ENCODE measurements around the gene GPC3. TPM values are rescaled to one million over a fixed set of nuclear protein-coding genes. Genes with fewer than 3 reads are reported as not detected.

Gene GPC3
- total RNA-seq, 6 experiments from 2014 or later = 0.31 to 6.8 (median 1.8) TPM

- no peak for TF ChIP-seq POLR2A (IDR thresholded peaks at IDR 0.05)
- TF ChIP-seq, protein P1, sequence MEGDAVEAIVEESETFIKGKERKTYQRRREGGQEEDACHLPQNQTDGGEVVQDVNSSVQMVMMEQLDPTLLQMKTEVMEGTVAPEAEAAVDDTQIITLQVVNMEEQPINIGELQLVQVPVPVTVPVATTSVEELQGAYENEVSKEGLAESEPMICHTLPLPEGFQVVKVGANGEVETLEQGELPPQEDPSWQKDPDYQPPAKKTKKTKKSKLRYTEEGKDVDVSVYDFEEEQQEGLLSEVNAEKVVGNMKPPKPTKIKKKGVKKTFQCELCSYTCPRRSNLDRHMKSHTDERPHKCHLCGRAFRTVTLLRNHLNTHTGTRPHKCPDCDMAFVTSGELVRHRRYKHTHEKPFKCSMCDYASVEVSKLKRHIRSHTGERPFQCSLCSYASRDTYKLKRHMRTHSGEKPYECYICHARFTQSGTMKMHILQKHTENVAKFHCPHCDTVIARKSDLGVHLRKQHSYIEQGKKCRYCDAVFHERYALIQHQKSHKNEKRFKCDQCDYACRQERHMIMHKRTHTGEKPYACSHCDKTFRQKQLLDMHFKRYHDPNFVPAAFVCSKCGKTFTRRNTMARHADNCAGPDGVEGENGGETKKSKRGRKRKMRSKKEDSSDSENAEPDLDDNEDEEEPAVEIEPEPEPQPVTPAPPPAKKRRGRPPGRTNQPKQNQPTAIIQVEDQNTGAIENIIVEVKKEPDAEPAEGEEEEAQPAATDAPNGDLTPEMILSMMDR (IDR thresholded peaks at IDR 0.05) = no peak
- DNase-seq = no peak
- H3K36me3 ChIP-seq = no peaks in the 10 kb centered on the region
- H3K9me3 ChIP-seq = no peaks in the 10 kb centered on the region
- 47% methylated on average over 4 of the region's 4 CpGs for WGBS (ENCODE audit: insufficient coverage, low coverage, low lambda C conversion rate, missing lambda C conversion rate)
- H3K27ac ChIP-seq = no peak overlapping the region
- no peak overlapping the region for H3K4me3 ChIP-seq
- peaks cover 0 to 8% of the 10 kb centered on the region in 2 donors for H3K27me3 ChIP-seq
- H3K4me1 ChIP-seq = no peaks in the 10 kb centered on the region
- intact Hi-C loops (cut with DNase I) = no loop called here
- ATAC-seq = no peak
These were observed 384.3 kb downstream of the GPC3 start for GRCh38 chrX:133601116-133601515.

DNA sequence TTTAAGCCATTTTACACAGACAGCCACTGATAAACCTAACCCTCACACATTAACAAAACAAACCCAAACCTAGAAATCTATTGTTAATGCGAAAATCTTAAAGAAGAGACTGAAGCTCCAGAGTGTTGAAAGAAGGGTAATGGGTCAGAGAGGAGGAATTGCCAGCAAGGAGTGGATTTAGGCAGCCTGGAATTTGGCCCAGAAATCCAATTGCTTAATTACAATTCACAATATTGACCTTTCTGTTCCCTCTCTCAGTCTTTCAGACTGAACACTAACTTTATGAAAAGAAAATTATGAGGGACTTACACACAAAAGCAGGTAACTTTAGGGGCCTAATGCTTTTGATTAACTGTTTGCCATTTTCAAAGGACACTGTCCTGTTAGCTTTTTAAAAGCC lies 384.9 kb downstream of the GPC3 start:
- Histone ChIP-seq H3K27me3 (peaks cover 0 to 5% of the 10 kb centered on the region in 2 donors), H3K9me3 (no peaks in the 10 kb centered on the region), H3K36me3 (no peaks in the 10 kb centered on the region), H3K4me1 (no peaks in the 10 kb centered on the region), H3K27ac (no peak overlapping the region), H3K4me3 (no peak overlapping the region)
- no peak for TF ChIP-seq POLR2A (IDR thresholded peaks at IDR 0.05)
- TF ChIP-seq, protein P1 (IDR thresholded peaks at IDR 0.05) = no peak
- DNase-seq (no peak), ATAC-seq (no peak)
- WGBS (ENCODE audit: insufficient coverage, low coverage, low lambda C conversion rate, missing lambda C conversion rate) = 60% methylated on average over 1 of the region's 1 CpG
- intact Hi-C loops (cut with DNase I) = no loop called here

GRCh38 chrX:133598601-133599335 lies 386.6 kb downstream of the GPC3 start:
- TF ChIP-seq, protein P1 (IDR thresholded peaks at IDR 0.05) = no peak
- no peak for TF ChIP-seq POLR2A (IDR thresholded peaks at IDR 0.05)

GRCh38 chrX:133594156-133594555 lies 391.2 kb downstream of the GPC3 start:
- intact Hi-C loops (cut with DNase I) = no loop called here
- H3K27ac ChIP-seq = no peak overlapping the region
- H3K4me3 ChIP-seq = no peak overlapping the region
- no peaks in the 10 kb centered on the region for H3K36me3 ChIP-seq
- H3K4me1 ChIP-seq = no peaks in the 10 kb centered on the region
- DNase-seq (no peak), ATAC-seq (no peak)
- 60% methylated on average over 3 of the region's 3 CpGs for WGBS (ENCODE audit: insufficient coverage, low coverage, low lambda C conversion rate, missing lambda C conversion rate)
- no peaks in the 10 kb centered on the region for H3K9me3 ChIP-seq
- no peaks in the 10 kb centered on the region for H3K27me3 ChIP-seq
- TF ChIP-seq POLR2A (IDR thresholded peaks at IDR 0.05) = no peak
- TF ChIP-seq, protein P1 (IDR thresholded peaks at IDR 0.05) = no peak

More at GRCh38 chrX:133598601-133599335, 386.6 kb downstream of the GPC3 start:
- H3K36me3 ChIP-seq = no peaks in the 10 kb centered on the region
- no peak for ATAC-seq
- DNase-seq = no peak
- intact Hi-C loops (cut with DNase I) = no loop called here
- no peak overlapping the region for H3K4me3 ChIP-seq
- H3K27ac ChIP-seq = no peak overlapping the region
- H3K9me3 ChIP-seq = no peaks in the 10 kb centered on the region
- 24% methylated on average over 2 of the region's 2 CpGs for WGBS (ENCODE audit: insufficient coverage, low coverage, low lambda C conversion rate, missing lambda C conversion rate)
- peaks cover 0 to 5% of the 10 kb centered on the region in 2 donors for H3K27me3 ChIP-seq
- H3K4me1 ChIP-seq = no peaks in the 10 kb centered on the region

All from right lobe of liver (tissue), 6 donors.